ENCODE data around the gene NFKBIL1. TPM values are rescaled to one million over a fixed set of nuclear protein-coding genes. Genes with fewer than 3 reads are reported as not detected.

The NFKBIL1 gene
- total RNA-seq, 2 donors from 2014 or later = 5.6 to 27.0 TPM

DNA sequence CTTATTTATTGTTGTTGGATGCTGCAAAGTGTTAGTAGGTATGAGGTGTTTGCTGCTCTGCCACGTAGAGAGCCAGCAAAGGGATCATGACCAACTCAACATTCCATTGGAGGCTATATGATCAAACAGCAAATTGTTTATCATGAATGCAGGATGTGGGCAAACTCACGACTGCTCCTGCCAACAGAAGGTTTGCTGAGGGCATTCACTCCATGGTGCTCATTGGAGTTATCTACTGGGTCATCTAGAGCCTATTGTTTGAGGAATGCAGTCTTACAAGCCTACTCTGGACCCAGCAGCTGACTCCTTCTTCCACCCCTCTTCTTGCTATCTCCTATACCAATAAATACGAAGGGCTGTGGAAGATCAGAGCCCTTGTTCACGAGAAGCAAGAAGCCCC, 37.4 kb upstream of the NFKBIL1 start:
- Histone ChIP-seq H3K4me3 (no peak overlapping the region), H3K27ac (no peak overlapping the region), H3K9me3 (no peaks in the 10 kb centered on the region), H3K27me3 (no peaks in the 10 kb centered on the region), H3K4me1 (no peaks in the 10 kb centered on the region), H3K36me3 (replicated peaks in 1 of 2; ENCODE audit: insufficient read depth in 1 of 2, low read depth in 2 of 2) (no peaks in the 10 kb centered on the region)
- intact Hi-C loops (cut with DNase I) = no loop called here
- WGBS, 2 donors = 49 to 69% methylated on average over 4 of the region's 4 CpGs
- DNase-seq (no peak), ATAC-seq (no peak)
- no peak for TF ChIP-seq POLR2A (IDR thresholded peaks at IDR 0.05)

- Histone ChIP-seq H3K36me3 (replicated peaks in 1 of 2; ENCODE audit: insufficient read depth in 1 of 2, low read depth in 2 of 2) (no peaks in the 10 kb centered on the region), H3K27ac (no peak overlapping the region), H3K9me3 (no peaks in the 10 kb centered on the region), H3K4me3 (no peak overlapping the region), H3K27me3 (no peaks in the 10 kb centered on the region), H3K4me1 (no peaks in the 10 kb centered on the region)
- intact Hi-C loops (cut with DNase I) = no loop called here
- DNase-seq (no peak), ATAC-seq (no peak)
- WGBS, 2 donors = 66 to 70% methylated on average over 4 to 5 of the region's 5 CpGs
- no peak for TF ChIP-seq POLR2A (IDR thresholded peaks at IDR 0.05)
- TF ChIP-seq, protein P1, sequence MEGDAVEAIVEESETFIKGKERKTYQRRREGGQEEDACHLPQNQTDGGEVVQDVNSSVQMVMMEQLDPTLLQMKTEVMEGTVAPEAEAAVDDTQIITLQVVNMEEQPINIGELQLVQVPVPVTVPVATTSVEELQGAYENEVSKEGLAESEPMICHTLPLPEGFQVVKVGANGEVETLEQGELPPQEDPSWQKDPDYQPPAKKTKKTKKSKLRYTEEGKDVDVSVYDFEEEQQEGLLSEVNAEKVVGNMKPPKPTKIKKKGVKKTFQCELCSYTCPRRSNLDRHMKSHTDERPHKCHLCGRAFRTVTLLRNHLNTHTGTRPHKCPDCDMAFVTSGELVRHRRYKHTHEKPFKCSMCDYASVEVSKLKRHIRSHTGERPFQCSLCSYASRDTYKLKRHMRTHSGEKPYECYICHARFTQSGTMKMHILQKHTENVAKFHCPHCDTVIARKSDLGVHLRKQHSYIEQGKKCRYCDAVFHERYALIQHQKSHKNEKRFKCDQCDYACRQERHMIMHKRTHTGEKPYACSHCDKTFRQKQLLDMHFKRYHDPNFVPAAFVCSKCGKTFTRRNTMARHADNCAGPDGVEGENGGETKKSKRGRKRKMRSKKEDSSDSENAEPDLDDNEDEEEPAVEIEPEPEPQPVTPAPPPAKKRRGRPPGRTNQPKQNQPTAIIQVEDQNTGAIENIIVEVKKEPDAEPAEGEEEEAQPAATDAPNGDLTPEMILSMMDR (IDR thresholded peaks at IDR 0.05) = no peak
These were observed 33.8 kb upstream of the NFKBIL1 start for GRCh38 chr6:31513456-31514165.

- TF ChIP-seq, protein P1 (IDR thresholded peaks at IDR 0.05) = no peak
- TF ChIP-seq POLR2A (IDR thresholded peaks at IDR 0.05) = no peak
- no peak for DNase-seq
- intact Hi-C loops (cut with DNase I) = no loop called here
- H3K36me3 ChIP-seq (replicated peaks in 1 of 2; ENCODE audit: insufficient read depth in 1 of 2, low read depth in 2 of 2) = no peaks in the 10 kb centered on the region
- no peaks in the 10 kb centered on the region for H3K27me3 ChIP-seq
- no peaks in the 10 kb centered on the region for H3K9me3 ChIP-seq
- ATAC-seq = no peak
- 68 to 78% methylated on average over 3 of the region's 3 CpGs for WGBS, 2 donors
- no peak overlapping the region for H3K4me3 ChIP-seq
- H3K4me1 ChIP-seq = no peaks in the 10 kb centered on the region
- no peak overlapping the region for H3K27ac ChIP-seq
These were observed 25.6 kb upstream of the NFKBIL1 start for GRCh38 chr6:31521835-31522234.

GRCh38 chr6:31525553-31525931, 21.9 kb upstream of the NFKBIL1 start:
- Histone ChIP-seq H3K27me3 (no peaks in the 10 kb centered on the region), H3K4me3 (no peak overlapping the region), H3K4me1 (peaks cover 11% of the 10 kb centered on the region), H3K36me3 (replicated peaks in 1 of 2; ENCODE audit: insufficient read depth in 1 of 2, low read depth in 2 of 2) (peaks cover under 1 to 2% of the 10 kb centered on the region in 2 donors), H3K9me3 (no peaks in the 10 kb centered on the region), H3K27ac (no peak overlapping the region)
- DNase-seq (no peak), ATAC-seq (no peak)
- intact Hi-C loops (cut with DNase I) = no loop called here
- WGBS, 2 donors = 72 to 74% methylated on average over 8 of the region's 8 CpGs
- TF ChIP-seq, protein P1 (IDR thresholded peaks at IDR 0.05) = no peak
- no peak for TF ChIP-seq POLR2A (IDR thresholded peaks at IDR 0.05)

GRCh38 chr6:31525932-31526591, 21.3 kb upstream of the NFKBIL1 start:
- WGBS, 2 donors = 77 to 78% methylated on average over 4 of the region's 4 CpGs
- Histone ChIP-seq H3K9me3 (no peaks in the 10 kb centered on the region), H3K27me3 (no peaks in the 10 kb centered on the region), H3K4me1 (peaks cover 11% of the 10 kb centered on the region), H3K36me3 (replicated peaks in 1 of 2; ENCODE audit: insufficient read depth in 1 of 2, low read depth in 2 of 2) (peaks cover 6% of the 10 kb centered on the region in 2 donors), H3K27ac (no peak overlapping the region), H3K4me3 (no peak overlapping the region)
- TF ChIP-seq POLR2A (IDR thresholded peaks at IDR 0.05) = no peak
- TF ChIP-seq, protein P1 (IDR thresholded peaks at IDR 0.05) = no peak
- intact Hi-C loops (cut with DNase I) = no loop called here
- DNase-seq = no peak
- no peak for ATAC-seq

Data from body of pancreas (tissue), 4 donors.